ENCODE measurements around the gene NRSN2.

NRSN2 gene

DNA sequence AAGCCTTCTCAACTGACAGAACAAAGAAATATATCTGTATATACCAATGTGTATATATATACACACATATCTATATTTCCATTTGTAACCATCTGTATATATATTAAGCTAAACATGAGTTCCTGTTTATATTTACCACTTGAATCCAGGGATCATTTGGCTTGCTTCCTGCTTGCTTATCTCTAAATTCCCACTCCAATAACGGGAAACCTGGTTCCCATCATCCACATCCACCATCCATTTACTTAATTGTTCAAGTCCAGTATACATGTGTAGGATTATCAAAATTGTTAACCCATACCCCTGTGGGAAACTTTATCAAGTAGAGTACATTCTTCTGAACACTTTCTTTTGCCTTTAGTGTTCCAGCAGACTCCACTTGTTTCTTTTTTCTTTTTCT is 34.0 kb upstream of the NRSN2 start:
- Histone ChIP-seq H3K9me2 (replicated peaks; ENCODE audit: low read depth, low read length) (no peaks in the 10 kb centered on the region), H3F3A (ENCODE audit: low read depth) (0 out of 2 replicates have a peak, but pooled peaks cover 3% of the 10 kb centered on the region), H3K4me2 (ENCODE audit: low read depth, low read length, poor library complexity, severe bottlenecking) (no peak overlapping the region), H3K4me3 (ENCODE audit: low read length, poor library complexity, severe bottlenecking) (no peak overlapping the region), H2AFZ (ENCODE audit: low read length) (no peak overlapping the region), H3K9ac (ENCODE audit: low read depth, low read length, poor library complexity, severe bottlenecking) (no peak overlapping the region), H3K79me2 (ENCODE audit: insufficient read depth, low read length) (no peaks in the 10 kb centered on the region), H4K20me1 (ENCODE audit: insufficient read depth, low read length, poor library complexity, severe bottlenecking) (no peaks in the 10 kb centered on the region), H3K4me1 (ENCODE audit: insufficient read depth, low read length, poor library complexity, severe bottlenecking) (peaks cover 23% of the 10 kb centered on the region), H3K27me3 (ENCODE audit: insufficient read depth, low read length, poor library complexity, severe bottlenecking) (no peaks in the 10 kb centered on the region), H3K9me3 (ENCODE audit: insufficient read depth, low read depth, low read length) (no peaks in the 10 kb centered on the region), H3K36me3 (ENCODE audit: insufficient read depth, low read length) (no peaks in the 10 kb centered on the region)
- TF ChIP-seq, protein P1, sequence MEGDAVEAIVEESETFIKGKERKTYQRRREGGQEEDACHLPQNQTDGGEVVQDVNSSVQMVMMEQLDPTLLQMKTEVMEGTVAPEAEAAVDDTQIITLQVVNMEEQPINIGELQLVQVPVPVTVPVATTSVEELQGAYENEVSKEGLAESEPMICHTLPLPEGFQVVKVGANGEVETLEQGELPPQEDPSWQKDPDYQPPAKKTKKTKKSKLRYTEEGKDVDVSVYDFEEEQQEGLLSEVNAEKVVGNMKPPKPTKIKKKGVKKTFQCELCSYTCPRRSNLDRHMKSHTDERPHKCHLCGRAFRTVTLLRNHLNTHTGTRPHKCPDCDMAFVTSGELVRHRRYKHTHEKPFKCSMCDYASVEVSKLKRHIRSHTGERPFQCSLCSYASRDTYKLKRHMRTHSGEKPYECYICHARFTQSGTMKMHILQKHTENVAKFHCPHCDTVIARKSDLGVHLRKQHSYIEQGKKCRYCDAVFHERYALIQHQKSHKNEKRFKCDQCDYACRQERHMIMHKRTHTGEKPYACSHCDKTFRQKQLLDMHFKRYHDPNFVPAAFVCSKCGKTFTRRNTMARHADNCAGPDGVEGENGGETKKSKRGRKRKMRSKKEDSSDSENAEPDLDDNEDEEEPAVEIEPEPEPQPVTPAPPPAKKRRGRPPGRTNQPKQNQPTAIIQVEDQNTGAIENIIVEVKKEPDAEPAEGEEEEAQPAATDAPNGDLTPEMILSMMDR (conservative IDR thresholded peaks at IDR 0.05; ENCODE audit: low read length): no peak
- no peak for TF ChIP-seq EZH2phosphoT487 (IDR thresholded peaks at IDR 0.05; ENCODE audit: borderline replicate concordance)

DNA sequence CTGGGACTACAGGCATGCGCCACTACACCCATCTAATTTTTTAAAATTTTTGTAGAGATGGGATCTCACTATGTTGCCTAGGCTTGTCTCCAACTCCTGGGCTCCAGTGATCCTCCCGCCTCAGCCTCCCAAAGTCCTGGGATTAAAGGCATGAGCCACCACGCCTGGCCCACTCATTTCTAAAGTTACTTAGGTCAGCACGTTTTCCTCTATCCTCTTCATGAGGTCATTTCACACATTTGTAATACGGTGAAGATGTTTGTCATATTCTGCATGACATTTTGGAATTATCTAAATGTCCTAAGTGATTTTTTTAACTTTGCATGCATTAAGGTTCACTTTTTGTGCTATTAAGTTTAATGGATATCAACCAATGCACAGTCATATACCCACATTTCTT is 33.5 kb upstream of the NRSN2 start:
- H3K79me2 ChIP-seq (ENCODE audit: insufficient read depth, low read length): no peaks in the 10 kb centered on the region
- no peak overlapping the region for H3K4me3 ChIP-seq (ENCODE audit: low read length, poor library complexity, severe bottlenecking)
- no peak for TF ChIP-seq EZH2phosphoT487 (IDR thresholded peaks at IDR 0.05; ENCODE audit: borderline replicate concordance)
- TF ChIP-seq, protein P1 (conservative IDR thresholded peaks at IDR 0.05; ENCODE audit: low read length): no peak
- H3K36me3 ChIP-seq (ENCODE audit: insufficient read depth, low read length): no peaks in the 10 kb centered on the region
- H3K4me1 ChIP-seq (ENCODE audit: insufficient read depth, low read length, poor library complexity, severe bottlenecking): peaks cover 23% of the 10 kb centered on the region
- no peaks in the 10 kb centered on the region for H4K20me1 ChIP-seq (ENCODE audit: insufficient read depth, low read length, poor library complexity, severe bottlenecking)
- 0 out of 2 replicates have a peak, but pooled peaks cover 3% of the 10 kb centered on the region for H3F3A ChIP-seq (ENCODE audit: low read depth)
- no peaks in the 10 kb centered on the region for H3K9me3 ChIP-seq (ENCODE audit: insufficient read depth, low read depth, low read length)
- no peaks in the 10 kb centered on the region for H3K9me2 ChIP-seq (replicated peaks; ENCODE audit: low read depth, low read length)
- H3K4me2 ChIP-seq (ENCODE audit: low read depth, low read length, poor library complexity, severe bottlenecking): no peak overlapping the region
- H2AFZ ChIP-seq (ENCODE audit: low read length): no peak overlapping the region
- no peak overlapping the region for H3K9ac ChIP-seq (ENCODE audit: low read depth, low read length, poor library complexity, severe bottlenecking)
- H3K27me3 ChIP-seq (ENCODE audit: insufficient read depth, low read length, poor library complexity, severe bottlenecking): no peaks in the 10 kb centered on the region

DNA sequence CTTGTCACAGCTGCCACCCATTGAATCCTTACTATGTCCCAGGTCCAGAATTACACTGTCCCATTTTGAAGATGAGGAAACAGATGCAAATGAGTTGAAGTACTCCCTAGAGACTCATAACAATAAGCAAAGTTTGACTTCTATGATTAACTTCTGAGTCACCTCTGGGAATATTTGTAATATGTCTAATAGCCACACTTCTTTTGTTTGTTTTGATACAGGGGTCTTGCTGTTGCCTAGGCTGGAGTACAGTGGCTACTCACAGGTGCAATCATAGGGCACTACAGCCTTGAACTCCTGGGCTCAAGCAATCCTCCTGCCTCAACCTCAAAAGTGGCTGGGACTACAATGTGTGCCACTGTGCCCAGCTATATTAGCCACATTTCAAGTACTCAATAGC is 33.0 kb upstream of the NRSN2 start:
- no peaks in the 10 kb centered on the region for H3K36me3 ChIP-seq (ENCODE audit: insufficient read depth, low read length)
- no peak overlapping the region for H3K9ac ChIP-seq (ENCODE audit: low read depth, low read length, poor library complexity, severe bottlenecking)
- no peak overlapping the region for H2AFZ ChIP-seq (ENCODE audit: low read length)
- H3K9me2 ChIP-seq (replicated peaks; ENCODE audit: low read depth, low read length): no peaks in the 10 kb centered on the region
- no peak overlapping the region for H3K4me2 ChIP-seq (ENCODE audit: low read depth, low read length, poor library complexity, severe bottlenecking)
- H3F3A ChIP-seq (ENCODE audit: low read depth): 0 out of 2 replicates have a peak, but pooled peaks cover 3% of the 10 kb centered on the region
- H4K20me1 ChIP-seq (ENCODE audit: insufficient read depth, low read length, poor library complexity, severe bottlenecking): no peaks in the 10 kb centered on the region
- H3K4me1 ChIP-seq (ENCODE audit: insufficient read depth, low read length, poor library complexity, severe bottlenecking): peaks cover 22% of the 10 kb centered on the region
- H3K9me3 ChIP-seq (ENCODE audit: insufficient read depth, low read depth, low read length): no peaks in the 10 kb centered on the region
- no peak overlapping the region for H3K4me3 ChIP-seq (ENCODE audit: low read length, poor library complexity, severe bottlenecking)
- H3K79me2 ChIP-seq (ENCODE audit: insufficient read depth, low read length): no peaks in the 10 kb centered on the region
- no peaks in the 10 kb centered on the region for H3K27me3 ChIP-seq (ENCODE audit: insufficient read depth, low read length, poor library complexity, severe bottlenecking)
- TF ChIP-seq EZH2phosphoT487 (IDR thresholded peaks at IDR 0.05; ENCODE audit: borderline replicate concordance): no peak
- TF ChIP-seq, protein P1 (conservative IDR thresholded peaks at IDR 0.05; ENCODE audit: low read length): no peak

Measured in Loucy (cell line).